WTC11 (cell line): ENCODE data around the gene RAC2. TPM values are rescaled to one million over a fixed set of nuclear protein-coding genes. Genes with fewer than 3 reads are reported as not detected.

Source experiments
- ATAC-seq: fragments of 200-7000 bp; cut with Tn5 transposase; 2 replicates; pipeline ENCODE4 v1.10.0; 2021; ENCODE audit warnings: mild to moderate bottlenecking, moderate library complexity
- CTCF ChIA-PET: fragments of 300-600 bp; sonication (Branson Sonifier 250); formaldehyde crosslinking; loops from one replicate; lab custom pipeline; 2021; ENCODE audit warnings: antibody characterized with exemption; lab: Charles Lee
- POLR2A ChIA-PET: fragments of 350-600 bp; sonication (Branson Sonifier 250); formaldehyde crosslinking; loops from one replicate; lab custom pipeline; 2021; ENCODE audit warnings: antibody characterized with exemption; lab: Charles Lee
- DNase-seq: peaks from one replicate; pipeline ENCODE4 v3.0.0; 2021; ENCODE audit warnings: low spot score
- H3K27ac Mint-ChIP-seq: 2 replicates; pipeline ENCODE4 v1.8.0; 2021; ENCODE audit warnings: mixed read lengths
- H3K27me3 Mint-ChIP-seq: 2 replicates; pipeline ENCODE4 v1.8.0; 2021; ENCODE audit warnings: low read depth, mild to moderate bottlenecking, moderate library complexity, mixed read lengths
- H3K36me3 Mint-ChIP-seq: 2 replicates; pipeline ENCODE4 v1.8.0; 2021; ENCODE audit warnings: mixed read lengths
- H3K4me1 Mint-ChIP-seq: 2 replicates; pipeline ENCODE4 v1.8.0; 2022; ENCODE audit warnings: mixed read lengths
- H3K4me3 Mint-ChIP-seq: 2 replicates; pipeline ENCODE4 v1.8.0; 2021; ENCODE audit warnings: mild to moderate bottlenecking, moderate library complexity, mixed read lengths
- H3K9me3 Mint-ChIP-seq: 2 replicates; pipeline ENCODE4 v1.8.0; 2021; ENCODE audit warnings: mixed read lengths
- CREB1 ChIP-seq: sonication (generic); formaldehyde crosslinking; IDR thresholded peaks from 2 replicates; pipeline ENCODE4 v1.8.0; 2023; ENCODE audit warnings: mild to moderate bottlenecking, missing genetic modification reagents
- ESRRA ChIP-seq: sonication (generic); formaldehyde crosslinking; IDR thresholded peaks from 2 replicates; pipeline ENCODE4 v1.8.1; 2022; ENCODE audit warnings: mild to moderate bottlenecking, missing genetic modification reagents, borderline replicate concordance
- FOXJ3 ChIP-seq: sonication (generic); formaldehyde crosslinking; IDR thresholded peaks from 2 replicates; pipeline ENCODE4 v1.9.0; 2021; ENCODE audit warnings: missing genetic modification reagents, mild to moderate bottlenecking, borderline replicate concordance
- GABPB1 ChIP-seq: sonication (generic); formaldehyde crosslinking; IDR thresholded peaks from 2 replicates; pipeline ENCODE4 v1.8.1; 2023; ENCODE audit warnings: mild to moderate bottlenecking, missing genetic modification reagents
- JUN ChIP-seq: sonication (generic); formaldehyde crosslinking; IDR thresholded peaks from 2 replicates; pipeline ENCODE4 v1.8.0; 2023; ENCODE audit warnings: mild to moderate bottlenecking, missing genetic modification reagents
- NFYB ChIP-seq: sonication (generic); formaldehyde crosslinking; conservative IDR thresholded peaks from 2 replicates; pipeline ENCODE4 v1.8.0; 2022; ENCODE audit warnings: low read depth, missing genetic modification reagents
- NR3C1 ChIP-seq: sonication (generic); formaldehyde crosslinking; conservative IDR thresholded peaks from 2 replicates; pipeline ENCODE4 v1.8.1; 2023; ENCODE audit warnings: low read depth, mild to moderate bottlenecking, missing genetic modification reagents
- PRRX2 ChIP-seq: fragments of 250-450 bp; sonication (Bioruptor Pico); IDR thresholded peaks from 2 replicates; pipeline ENCODE4 v1.8.0; 2021; ENCODE audit warnings: mild to moderate bottlenecking
- SMAD3 ChIP-seq: sonication (generic); formaldehyde crosslinking; IDR thresholded peaks from 2 replicates; pipeline ENCODE4 v1.8.0; 2022; ENCODE audit warnings: missing genetic modification reagents, mild to moderate bottlenecking, borderline replicate concordance
- SOX15 ChIP-seq: fragments of 250-450 bp; sonication (Bioruptor Pico); IDR thresholded peaks from 2 replicates; pipeline ENCODE4 v1.9.0; 2021; ENCODE audit warnings: mild to moderate bottlenecking
- TCF7 ChIP-seq: sonication (generic); formaldehyde crosslinking; IDR thresholded peaks from 2 replicates; pipeline ENCODE4 v1.8.0; 2022; ENCODE audit warnings: mild to moderate bottlenecking, low read depth, missing genetic modification reagents, moderate library complexity
- TEAD1 ChIP-seq: sonication (generic); formaldehyde crosslinking; IDR thresholded peaks from 2 replicates; pipeline ENCODE4 v1.8.0; 2022; ENCODE audit warnings: mild to moderate bottlenecking, missing genetic modification reagents
- ZNF423 ChIP-seq: fragments of 250-450 bp; sonication (Bioruptor Pico); IDR thresholded peaks from 2 replicates; pipeline ENCODE4 v2.1.2; 2022; ENCODE audit warnings: mild to moderate bottlenecking, moderate library complexity
- total RNA-seq: library from RNA; stranded (reverse); gene quantifications from 3 replicates; pipeline ENCODE4 v1.2.3, GENCODE V29; 2021
- TF ChIP-seq, protein P1 (sequence below): sonication (generic); formaldehyde crosslinking; IDR thresholded peaks from 2 replicates; pipeline ENCODE4 v1.8.0; 2022; ENCODE audit warnings: missing genetic modification reagents
- TF ChIP-seq, protein P2 (sequence below): sonication (generic); formaldehyde crosslinking; IDR thresholded peaks from 2 replicates; pipeline ENCODE4 v1.8.0; 2022; ENCODE audit warnings: mild to moderate bottlenecking, missing genetic modification reagents
- TF ChIP-seq, protein P3 (sequence below): sonication (generic); formaldehyde crosslinking; IDR thresholded peaks from 2 replicates; pipeline ENCODE4 v1.8.0; 2022; ENCODE audit warnings: mild to moderate bottlenecking, missing genetic modification reagents
- TF ChIP-seq, protein P4 (sequence below): sonication (generic); formaldehyde crosslinking; IDR thresholded peaks from 2 replicates; pipeline ENCODE4 v1.8.1; 2023; ENCODE audit warnings: mild to moderate bottlenecking, moderate library complexity, missing genetic modification reagents
- TF ChIP-seq, protein P5 (sequence below): sonication (generic); formaldehyde crosslinking; IDR thresholded peaks from 2 replicates; pipeline ENCODE4 v1.8.1; 2022; ENCODE audit warnings: mild to moderate bottlenecking, missing genetic modification reagents, moderate library complexity, borderline replicate concordance
- TF ChIP-seq, protein P6 (sequence below): sonication (generic); formaldehyde crosslinking; IDR thresholded peaks from 2 replicates; pipeline ENCODE4 v1.8.1; 2023; ENCODE audit warnings: mild to moderate bottlenecking, missing genetic modification reagents, moderate library complexity
- TF ChIP-seq, protein P7 (sequence below): sonication (generic); formaldehyde crosslinking; IDR thresholded peaks from 2 replicates; pipeline ENCODE4 v1.8.0; 2023; ENCODE audit warnings: missing genetic modification reagents

RAC2 gene
- total RNA-seq, 1 experiment from 2014 or later: 3.6 TPM

DNA sequence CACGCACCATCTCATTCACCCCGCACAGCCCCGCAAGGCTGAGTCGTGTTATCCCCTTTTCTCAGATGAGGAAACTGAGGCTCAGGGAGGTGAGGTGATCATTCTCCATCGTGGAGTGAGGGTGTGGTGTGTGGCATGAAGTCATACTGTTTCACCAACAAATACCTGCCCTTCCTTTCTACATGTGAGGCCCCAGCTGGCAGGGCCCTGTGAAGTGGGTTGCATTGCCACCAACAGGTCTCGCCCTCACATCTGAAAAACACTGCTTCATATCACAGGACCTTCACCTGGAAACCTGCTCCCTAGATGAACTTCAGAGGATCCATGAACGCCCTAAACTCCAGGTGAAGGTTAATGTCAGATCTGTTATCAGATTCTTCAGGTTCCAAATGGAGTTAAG, 36.1 kb downstream of the RAC2 start (continued):
- TF ChIP-seq, protein P1, sequence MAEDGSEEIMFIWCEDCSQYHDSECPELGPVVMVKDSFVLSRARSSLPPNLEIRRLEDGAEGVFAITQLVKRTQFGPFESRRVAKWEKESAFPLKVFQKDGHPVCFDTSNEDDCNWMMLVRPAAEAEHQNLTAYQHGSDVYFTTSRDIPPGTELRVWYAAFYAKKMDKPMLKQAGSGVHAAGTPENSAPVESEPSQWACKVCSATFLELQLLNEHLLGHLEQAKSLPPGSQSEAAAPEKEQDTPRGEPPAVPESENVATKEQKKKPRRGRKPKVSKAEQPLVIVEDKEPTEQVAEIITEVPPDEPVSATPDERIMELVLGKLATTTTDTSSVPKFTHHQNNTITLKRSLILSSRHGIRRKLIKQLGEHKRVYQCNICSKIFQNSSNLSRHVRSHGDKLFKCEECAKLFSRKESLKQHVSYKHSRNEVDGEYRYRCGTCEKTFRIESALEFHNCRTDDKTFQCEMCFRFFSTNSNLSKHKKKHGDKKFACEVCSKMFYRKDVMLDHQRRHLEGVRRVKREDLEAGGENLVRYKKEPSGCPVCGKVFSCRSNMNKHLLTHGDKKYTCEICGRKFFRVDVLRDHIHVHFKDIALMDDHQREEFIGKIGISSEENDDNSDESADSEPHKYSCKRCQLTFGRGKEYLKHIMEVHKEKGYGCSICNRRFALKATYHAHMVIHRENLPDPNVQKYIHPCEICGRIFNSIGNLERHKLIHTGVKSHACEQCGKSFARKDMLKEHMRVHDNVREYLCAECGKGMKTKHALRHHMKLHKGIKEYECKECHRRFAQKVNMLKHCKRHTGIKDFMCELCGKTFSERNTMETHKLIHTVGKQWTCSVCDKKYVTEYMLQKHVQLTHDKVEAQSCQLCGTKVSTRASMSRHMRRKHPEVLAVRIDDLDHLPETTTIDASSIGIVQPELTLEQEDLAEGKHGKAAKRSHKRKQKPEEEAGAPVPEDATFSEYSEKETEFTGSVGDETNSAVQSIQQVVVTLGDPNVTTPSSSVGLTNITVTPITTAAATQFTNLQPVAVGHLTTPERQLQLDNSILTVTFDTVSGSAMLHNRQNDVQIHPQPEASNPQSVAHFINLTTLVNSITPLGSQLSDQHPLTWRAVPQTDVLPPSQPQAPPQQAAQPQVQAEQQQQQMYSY: no peak
- TF ChIP-seq, protein P2, sequence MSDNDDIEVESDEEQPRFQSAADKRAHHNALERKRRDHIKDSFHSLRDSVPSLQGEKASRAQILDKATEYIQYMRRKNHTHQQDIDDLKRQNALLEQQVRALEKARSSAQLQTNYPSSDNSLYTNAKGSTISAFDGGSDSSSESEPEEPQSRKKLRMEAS (CRISPR knock-in tag): no peak
- no peak for TF ChIP-seq CREB1 (CRISPR knock-in tag)

DNA sequence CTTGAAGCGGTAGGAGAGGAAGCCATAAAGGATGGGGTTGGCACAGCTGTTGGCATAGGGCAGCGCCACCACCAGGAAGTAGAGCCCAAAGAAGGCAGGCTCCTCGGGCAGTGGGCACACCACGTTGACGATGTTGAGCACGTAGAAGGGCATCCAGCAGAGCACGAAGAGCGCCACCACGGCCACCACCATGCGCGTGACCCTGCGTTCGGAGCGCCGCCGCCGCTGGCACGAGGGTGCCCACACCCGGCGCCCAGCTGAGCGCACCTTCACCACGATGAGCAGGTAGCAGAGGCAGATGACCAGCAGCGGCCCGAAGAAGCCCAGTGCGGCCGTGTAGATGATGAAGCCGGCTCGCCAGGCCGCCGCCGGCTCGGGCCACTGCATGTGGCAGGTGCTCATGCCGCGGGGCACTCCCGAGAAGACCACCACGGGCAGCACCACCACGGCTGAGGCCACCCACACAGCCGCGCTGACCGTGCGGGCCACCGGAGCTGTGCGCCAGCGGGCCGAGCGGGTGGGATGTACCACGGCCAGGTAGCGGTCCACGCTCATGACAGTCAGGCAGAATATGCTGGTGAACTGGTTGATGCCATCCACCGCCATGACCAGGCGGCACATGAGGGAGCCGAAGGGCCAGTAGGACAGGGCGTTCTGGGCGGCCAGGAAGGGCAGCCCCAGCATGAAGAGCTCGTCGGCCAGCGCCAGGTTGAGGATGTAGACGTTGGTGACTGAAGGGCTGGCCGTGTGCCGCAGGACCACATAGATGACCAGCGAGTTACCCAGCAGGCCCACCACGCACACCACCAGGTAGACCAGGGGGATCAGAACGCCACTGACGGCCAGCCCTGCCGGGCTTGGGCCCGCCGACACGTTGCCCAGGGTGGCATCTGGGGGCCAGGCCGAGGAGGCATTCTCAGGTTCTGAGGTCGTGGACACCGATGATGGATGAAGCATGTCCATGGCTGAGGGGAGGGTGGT, 36.9 kb downstream of the RAC2 start:
- Mint-ChIP-seq H3K27ac (no peak overlapping the region), H3K9me3 (no peaks in the 10 kb centered on the region), H3K27me3 (peaks cover 6% of the 10 kb centered on the region; the same call in 1 of the 2 replicates), H3K4me3 (no peak overlapping the region), H3K36me3 (no peaks in the 10 kb centered on the region), H3K4me1 (peaks cover 6% of the 10 kb centered on the region)
- ChIA-PET CTCF (interaction anchor here (2.0 kb wide), 1 partner anchor 53 kb away, joined by 10 read pairs; no protein-coding TSS in a partner anchor), POLR2A (no interaction called here)
- DNase-seq (no peak), ATAC-seq (no peak)
- TF ChIP-seq SMAD3 (CRISPR knock-in tag): no peak
- no peak for TF ChIP-seq ESRRA (CRISPR knock-in tag)
- TF ChIP-seq, protein P3, sequence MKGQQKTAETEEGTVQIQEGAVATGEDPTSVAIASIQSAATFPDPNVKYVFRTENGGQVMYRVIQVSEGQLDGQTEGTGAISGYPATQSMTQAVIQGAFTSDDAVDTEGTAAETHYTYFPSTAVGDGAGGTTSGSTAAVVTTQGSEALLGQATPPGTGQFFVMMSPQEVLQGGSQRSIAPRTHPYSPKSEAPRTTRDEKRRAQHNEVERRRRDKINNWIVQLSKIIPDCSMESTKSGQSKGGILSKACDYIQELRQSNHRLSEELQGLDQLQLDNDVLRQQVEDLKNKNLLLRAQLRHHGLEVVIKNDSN: no peak
- no peak for TF ChIP-seq TCF7 (CRISPR knock-in tag)
- TF ChIP-seq, protein P4, sequence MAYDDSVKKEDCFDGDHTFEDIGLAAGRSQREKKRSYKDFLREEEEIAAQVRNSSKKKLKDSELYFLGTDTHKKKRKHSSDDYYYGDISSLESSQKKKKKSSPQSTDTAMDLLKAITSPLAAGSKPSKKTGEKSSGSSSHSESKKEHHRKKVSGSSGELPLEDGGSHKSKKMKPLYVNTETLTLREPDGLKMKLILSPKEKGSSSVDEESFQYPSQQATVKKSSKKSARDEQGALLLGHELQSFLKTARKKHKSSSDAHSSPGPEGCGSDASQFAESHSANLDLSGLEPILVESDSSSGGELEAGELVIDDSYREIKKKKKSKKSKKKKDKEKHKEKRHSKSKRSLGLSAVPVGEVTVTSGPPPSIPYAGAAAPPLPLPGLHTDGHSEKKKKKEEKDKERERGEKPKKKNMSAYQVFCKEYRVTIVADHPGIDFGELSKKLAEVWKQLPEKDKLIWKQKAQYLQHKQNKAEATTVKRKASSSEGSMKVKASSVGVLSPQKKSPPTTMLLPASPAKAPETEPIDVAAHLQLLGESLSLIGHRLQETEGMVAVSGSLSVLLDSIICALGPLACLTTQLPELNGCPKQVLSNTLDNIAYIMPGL: no peak
- TF ChIP-seq TEAD1 (CRISPR knock-in tag): no peak
- TF ChIP-seq, protein P5, sequence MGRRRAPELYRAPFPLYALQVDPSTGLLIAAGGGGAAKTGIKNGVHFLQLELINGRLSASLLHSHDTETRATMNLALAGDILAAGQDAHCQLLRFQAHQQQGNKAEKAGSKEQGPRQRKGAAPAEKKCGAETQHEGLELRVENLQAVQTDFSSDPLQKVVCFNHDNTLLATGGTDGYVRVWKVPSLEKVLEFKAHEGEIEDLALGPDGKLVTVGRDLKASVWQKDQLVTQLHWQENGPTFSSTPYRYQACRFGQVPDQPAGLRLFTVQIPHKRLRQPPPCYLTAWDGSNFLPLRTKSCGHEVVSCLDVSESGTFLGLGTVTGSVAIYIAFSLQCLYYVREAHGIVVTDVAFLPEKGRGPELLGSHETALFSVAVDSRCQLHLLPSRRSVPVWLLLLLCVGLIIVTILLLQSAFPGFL (CRISPR knock-in tag): no peak
- no peak for TF ChIP-seq NR3C1 (CRISPR knock-in tag)

DNA sequence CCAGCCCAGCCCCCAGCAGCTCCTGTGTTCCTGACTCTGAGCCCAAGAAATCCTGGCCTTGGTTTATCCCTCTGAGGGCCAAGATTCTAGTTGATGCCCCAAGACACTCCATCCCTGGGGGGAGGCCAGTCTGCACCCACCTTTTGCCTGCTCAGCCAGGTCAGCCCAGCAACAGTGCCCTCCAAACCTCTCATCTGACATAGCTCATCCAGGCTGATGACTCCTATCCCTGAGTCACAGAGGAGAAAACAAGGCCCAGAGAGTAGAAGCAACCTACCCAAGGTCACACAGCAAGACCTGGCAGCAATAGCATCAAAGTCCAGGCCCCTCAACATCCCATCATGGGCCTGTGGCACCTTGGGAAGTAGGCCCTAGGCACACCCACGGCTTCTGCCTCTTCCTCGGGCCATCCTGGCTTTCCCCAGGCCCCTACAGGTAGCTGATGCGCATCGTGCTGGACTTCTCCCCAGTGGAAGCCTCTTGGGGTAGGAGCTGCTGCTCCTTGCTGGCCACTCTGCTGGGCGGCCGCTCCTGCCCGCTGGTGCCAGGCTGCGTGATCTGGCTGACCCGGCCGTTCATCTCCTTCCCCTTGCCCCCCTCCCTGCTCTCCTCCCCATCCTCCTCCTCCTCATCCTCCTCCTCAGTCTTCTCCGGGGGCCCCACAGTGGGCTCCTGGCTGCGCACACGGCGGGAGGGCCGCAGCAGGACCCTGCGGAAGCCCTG, 37.8 kb downstream of the RAC2 start:
- Mint-ChIP-seq H3K4me3 (no peak overlapping the region), H3K27me3 (peaks cover 6% of the 10 kb centered on the region; the same call in 1 of the 2 replicates), H3K4me1 (peaks cover 2% of the 10 kb centered on the region; the same call in 1 of the 2 replicates), H3K9me3 (no peaks in the 10 kb centered on the region), H3K27ac (no peak overlapping the region), H3K36me3 (no peaks in the 10 kb centered on the region)
- no peak for DNase-seq
- POLR2A ChIA-PET: no interaction called here
- no peak for ATAC-seq
- CTCF ChIA-PET: interaction anchor here (2.0 kb wide), 1 partner anchor 54 kb away, joined by 10 read pairs; no protein-coding TSS in a partner anchor
- TF ChIP-seq CREB1 (CRISPR knock-in tag) (no peak), NFYB (CRISPR knock-in tag) (no peak), ZNF423 (CRISPR knock-in tag) (no peak), PRRX2 (CRISPR knock-in tag) (no peak), SOX15 (CRISPR knock-in tag) (no peak), GABPB1 (CRISPR knock-in tag) (no peak), FOXJ3 (CRISPR knock-in tag) (no peak), JUN (CRISPR knock-in tag) (no peak)
- TF ChIP-seq, protein P3: no peak
- TF ChIP-seq, protein P6, sequence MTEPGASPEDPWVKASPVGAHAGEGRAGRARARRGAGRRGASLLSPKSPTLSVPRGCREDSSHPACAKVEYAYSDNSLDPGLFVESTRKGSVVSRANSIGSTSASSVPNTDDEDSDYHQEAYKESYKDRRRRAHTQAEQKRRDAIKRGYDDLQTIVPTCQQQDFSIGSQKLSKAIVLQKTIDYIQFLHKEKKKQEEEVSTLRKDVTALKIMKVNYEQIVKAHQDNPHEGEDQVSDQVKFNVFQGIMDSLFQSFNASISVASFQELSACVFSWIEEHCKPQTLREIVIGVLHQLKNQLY (CRISPR knock-in tag): no peak
- TF ChIP-seq, protein P7, sequence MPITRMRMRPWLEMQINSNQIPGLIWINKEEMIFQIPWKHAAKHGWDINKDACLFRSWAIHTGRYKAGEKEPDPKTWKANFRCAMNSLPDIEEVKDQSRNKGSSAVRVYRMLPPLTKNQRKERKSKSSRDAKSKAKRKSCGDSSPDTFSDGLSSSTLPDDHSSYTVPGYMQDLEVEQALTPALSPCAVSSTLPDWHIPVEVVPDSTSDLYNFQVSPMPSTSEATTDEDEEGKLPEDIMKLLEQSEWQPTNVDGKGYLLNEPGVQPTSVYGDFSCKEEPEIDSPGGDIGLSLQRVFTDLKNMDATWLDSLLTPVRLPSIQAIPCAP (CRISPR knock-in tag): no peak
